Stimulated activated CD4-positive, alpha-beta T cell treated with anti-CD3 and anti-CD28 coated beads, Interleukin-15, amount 100 ng/mL, for 48 hours (primary cell): ENCODE data around the gene TSHZ3.

ENCODE experiments used
- DNase-seq, 2 donors: peaks; one replicate each; pipeline ENCODE4 v3.0.0-alpha.2; 2020; ENCODE audit warnings: low read depth in 2 of 2

The TSHZ3 gene

DNA sequence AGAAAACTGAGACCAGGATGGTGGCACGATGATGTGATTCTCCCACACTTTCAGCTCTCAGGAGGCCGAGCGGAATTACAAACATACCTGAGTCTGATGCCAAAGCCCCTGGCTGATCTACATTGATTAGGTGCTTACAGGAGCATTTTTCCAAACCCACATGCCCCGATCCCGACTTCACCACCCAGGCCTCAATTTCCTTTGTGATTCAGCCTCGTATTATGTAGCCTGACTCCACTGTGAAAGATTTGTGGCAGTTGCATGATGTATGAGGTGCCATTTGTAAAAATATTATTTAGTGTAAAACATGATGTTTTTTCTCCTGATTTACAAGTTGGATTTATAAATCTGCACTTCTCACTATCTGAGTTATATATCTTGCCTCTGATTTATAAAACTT is 118.0 kb downstream of the TSHZ3 start:
- DNase-seq: no peak

DNA sequence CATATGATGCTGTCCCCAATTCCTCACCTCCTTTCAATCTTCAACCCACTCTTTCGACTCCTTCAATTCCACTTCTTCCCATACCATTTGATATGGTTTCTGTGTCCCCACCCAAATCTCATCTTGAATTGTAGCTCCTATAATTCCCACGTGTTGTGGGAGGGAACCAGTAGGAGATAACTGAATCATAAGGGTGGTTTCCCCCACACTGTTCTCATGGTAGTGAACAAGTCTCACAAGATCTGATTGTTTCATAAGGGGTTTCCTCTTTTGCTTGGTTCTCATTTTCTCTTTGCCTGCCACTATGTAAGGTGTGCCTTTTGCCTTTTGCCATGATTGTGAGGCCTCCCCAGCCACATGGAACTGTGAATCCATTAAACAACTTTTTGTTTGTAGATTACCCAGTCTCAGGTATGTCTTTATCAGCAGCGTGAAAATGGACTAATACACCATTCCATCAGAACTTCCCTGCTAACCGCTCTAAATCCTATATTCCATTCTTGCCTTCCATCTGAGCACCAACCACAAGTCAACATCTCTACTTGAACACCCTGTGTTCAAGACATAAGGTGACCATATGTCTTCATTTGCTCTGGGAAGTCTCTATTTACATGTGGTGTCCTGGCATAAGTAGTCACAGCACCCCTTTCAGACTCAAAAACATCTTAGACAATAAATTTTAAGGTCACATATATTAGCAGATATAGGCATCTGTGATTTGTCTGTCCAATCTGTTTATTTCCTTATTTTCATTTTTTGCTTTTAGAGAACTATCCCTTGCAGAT is 122.9 kb downstream of the TSHZ3 start:
- DNase-seq: no peak
